Fibroblast of skin of left biceps (primary cell): ENCODE data around the gene NADK2.

Experiments used
- DNase-seq, 2 experiments: peaks; one replicate each; pipeline ENCODE4 v3.0.0-alpha.2; 2013; ENCODE audit warnings: low read depth in 2 of 2

The NADK2 gene

GRCh38 chr5:36162810-36163486 lies 78.8 kb downstream of the NADK2 start:
- DNase-seq = no peak

DNA sequence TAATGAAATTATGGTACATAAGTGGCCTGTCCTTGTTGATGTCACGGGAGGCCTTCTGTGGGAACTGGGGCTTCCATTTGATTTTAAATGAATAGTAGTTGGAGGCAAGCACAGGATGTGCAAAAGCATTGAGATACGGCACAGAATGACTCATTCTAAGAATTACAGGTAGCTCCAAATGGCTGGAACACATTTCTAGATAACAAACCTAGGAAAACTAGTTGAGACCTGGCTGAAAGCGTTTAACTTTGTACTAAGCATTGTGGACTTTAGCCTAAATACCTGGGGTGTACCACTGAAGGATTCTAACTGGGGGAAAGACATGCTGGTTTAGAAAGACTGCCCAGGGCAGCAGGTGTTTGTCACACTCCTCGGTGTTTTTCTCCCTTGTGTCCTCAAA lies 80.4 kb downstream of the NADK2 start:
- DNase-seq = no peak

- no peak for DNase-seq
These were observed 81.1 kb downstream of the NADK2 start for GRCh38 chr5:36160617-36161016.

DNA sequence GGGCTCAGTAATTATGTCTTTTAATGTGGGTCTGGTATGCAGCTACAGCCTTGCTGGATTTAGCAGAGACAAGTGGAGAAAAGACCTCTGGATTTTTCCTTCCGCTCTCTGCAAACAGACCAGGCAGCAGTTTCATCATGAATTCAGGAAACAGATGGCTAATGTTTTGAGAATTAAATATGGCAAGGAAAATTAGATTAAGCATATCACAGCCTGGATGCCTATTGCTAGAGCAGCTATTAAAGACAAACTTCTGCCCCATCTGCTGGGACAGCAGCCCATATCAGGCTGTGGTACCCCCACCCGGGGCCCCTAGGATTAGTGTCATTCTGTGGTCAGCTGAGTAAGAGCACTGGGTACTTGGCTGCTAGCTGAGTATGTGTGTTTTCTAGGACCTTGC lies 83.6 kb downstream of the NADK2 start:
- no peak for DNase-seq

- peak; percentile 86 to 88 for DNase-seq
These were observed 85.1 kb downstream of the NADK2 start for GRCh38 chr5:36156619-36157018.

GRCh38 chr5:36156121-36156601 lies 85.6 kb downstream of the NADK2 start:
- DNase-seq = peak; percentile 30 to 40

DNA sequence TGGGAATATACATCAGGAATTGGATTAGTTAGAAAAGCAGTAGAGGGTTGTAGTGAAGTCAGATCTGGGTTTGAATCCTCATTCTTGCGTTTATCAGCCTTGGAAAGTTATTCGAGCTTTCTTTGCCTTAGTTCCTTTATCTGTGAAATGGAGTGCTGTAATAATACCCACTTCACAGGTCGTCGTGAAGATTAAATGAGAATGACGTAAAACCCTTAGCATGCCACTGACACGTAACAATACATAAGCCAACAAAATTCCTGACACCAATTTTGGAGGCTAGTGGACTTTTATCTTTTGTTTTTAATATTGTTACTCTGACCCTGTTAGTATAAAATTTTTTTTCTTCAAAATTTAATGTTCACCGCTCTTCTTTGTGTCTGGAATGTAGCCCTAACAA lies 86.4 kb downstream of the NADK2 start:
- DNase-seq = no peak

GRCh38 chr5:36153726-36154125 lies 88.0 kb downstream of the NADK2 start:
- DNase-seq = no peak

DNA sequence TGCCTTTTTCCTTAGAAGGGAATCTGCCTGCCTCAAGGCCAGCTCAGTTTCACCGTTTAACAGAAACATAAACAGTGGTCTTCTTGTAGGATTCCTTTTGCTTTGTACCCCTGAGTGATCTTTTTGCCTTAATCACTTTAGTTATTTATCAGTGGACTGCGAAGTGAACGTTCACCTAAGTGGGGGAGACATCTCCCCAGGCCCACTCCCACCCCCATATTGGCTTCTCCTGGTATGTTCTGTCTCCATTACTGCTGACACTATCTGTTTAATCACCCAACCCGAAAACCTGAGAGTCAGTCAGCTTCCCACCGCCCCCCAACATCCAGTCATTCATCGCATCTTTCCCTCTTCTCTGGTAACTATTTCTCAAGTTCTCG lies 88.4 kb downstream of the NADK2 start:
- no peak for DNase-seq

DNA sequence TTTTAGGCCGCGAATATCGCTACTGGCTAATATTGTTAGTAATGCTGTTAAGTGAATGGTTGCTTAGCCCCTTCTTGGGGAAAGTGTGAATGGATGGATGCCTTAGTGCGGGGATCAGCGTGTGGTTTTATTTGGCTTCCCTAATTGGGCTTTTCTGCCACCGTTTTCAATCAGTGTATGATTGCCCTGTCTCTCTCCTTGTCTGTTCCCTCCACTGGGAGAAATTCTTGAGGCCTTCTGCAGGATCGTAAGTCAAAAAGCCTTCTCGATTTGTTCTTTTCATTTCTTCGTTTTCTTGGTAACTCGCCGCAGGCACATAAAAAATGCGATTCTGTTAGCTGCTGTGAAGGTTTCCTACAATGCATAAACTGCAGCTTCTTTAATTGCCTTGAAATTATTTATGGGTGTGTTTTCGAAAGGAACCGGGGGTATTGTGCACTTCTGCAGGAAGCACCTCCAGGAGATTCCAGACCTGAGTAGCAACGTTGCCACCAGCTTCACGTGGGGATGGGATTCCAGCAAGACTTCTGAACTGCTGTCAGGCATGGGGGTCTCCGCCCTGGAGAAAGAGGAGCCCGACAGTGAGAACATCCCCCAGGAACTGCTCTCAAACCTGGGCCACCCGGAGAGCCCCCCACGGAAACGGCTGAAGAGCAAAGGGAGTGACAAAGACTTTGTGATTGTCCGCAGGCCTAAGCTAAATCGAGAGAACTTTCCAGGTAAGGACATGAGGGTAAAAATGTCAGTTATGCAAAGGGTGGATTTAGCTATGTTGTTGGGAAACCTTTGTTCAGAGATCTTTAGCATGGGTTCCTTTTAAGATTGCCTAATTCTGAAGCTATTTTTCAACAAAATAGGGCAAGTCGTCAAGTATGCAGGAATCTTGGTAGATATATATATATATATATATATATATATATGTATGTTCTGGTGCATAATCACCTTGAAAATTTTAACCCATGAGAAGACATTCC lies 89.1 kb downstream of the NADK2 start:
- DNase-seq = no peak

DNA sequence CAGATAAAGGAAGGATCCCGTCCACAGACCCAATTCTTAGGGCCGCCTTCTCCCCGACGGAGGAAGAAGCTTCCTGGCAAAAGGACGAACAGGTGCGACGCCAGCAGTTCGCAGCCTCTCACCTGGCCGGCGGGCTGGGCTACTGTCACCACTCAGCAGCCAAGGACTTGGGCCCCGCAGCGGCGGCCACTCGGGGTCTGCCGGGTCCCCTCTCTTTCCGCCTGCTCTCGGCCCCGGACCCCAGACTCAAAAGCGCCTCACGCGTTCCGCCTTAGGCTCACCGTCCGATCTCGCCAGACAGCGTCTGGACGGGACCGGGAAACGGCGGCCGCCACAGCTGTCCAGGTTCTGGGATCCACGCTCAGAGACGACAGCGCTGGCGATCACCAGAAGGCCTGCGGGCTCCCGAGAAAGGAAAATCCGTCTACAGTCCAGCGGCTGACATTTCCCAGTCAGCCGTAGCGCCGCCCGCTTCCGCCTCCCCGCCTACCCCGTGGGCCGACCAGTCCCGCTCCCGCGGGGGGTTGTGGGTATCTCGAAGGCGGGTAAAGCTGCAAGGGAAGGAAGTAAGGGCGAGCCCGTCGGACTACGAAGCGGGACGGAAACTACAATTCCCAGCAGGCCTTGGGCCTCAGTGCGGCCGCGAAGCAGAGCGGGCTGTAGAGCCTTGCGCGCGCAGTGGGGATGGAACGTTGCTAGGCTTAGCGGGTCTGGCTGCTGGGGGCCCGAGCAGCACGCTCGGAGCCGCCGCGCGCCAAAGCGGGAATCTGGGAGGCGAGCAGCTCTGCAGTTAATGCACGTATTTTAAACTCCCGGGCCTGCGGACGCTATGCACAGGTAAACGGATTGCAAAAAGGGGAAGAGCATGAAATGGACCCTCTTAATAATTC lies 90.0 kb downstream of the NADK2 start, which contains the start of the genes LMBRD2 and SKP2:
Gene LMBRD2, minus strand, starts transcription at position 454 of the 890 bp plus-strand sequence. CDS start 8,538 bp downstream, outside the sequence.
Gene SKP2, plus strand, starts transcription at position 678 of the 890 bp plus-strand sequence. Its CDS starts 152 bp downstream, at position 830.
- peak; percentile 93 to 94 for DNase-seq

- no peak for DNase-seq
These were observed 90.9 kb downstream of the NADK2 start for GRCh38 chr5:36150676-36151433.

DNA sequence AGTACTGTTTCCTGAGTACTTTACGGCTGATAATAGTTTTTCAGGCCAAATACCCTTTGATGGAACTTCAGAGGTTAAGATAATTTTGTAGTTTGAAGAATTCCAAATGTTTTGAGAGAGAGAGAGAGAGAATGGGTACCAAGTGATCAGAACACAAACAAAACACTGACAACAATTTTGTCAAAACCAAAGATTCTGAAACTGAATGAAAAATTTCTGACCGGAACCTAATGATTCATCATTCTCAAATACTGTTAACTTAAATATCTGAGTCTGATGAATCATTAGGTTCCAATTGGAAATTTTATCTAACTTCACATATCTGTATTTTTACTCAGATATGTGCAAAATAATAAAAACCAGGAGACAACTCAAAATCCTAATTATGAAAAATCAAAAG lies 94.0 kb downstream of the NADK2 start:
- no peak for DNase-seq

DNA sequence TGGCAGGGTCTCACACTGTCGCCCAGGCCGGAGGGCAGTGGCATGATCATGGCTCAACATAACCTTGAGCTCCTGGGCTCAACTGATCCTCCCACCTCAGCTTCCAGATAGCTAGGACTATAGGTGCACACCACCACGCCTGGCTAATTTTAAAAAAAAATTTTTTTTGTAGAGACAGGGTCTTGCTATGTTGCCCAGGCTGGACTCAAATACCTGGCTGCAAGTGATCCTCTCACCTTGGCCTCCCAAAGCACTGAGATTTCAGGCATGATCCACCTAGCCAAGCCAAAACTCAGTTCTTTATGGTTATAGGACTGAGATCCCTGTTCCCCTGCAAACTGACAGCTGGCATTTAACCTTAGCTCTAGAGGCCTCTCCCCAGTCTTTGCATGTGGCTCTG lies 95.3 kb downstream of the NADK2 start:
- no peak for DNase-seq

GRCh38 chr5:36145311-36145710 lies 96.4 kb downstream of the NADK2 start:
- no peak for DNase-seq
